Fibroblast of villous mesenchyme (primary cell): Measurements from ENCODE around the gene SHISA6. TPM values are rescaled to one million over a fixed set of nuclear protein-coding genes. Genes with fewer than 3 reads are reported as not detected.

Source experiments
- DNase-seq: peaks from one replicate; pipeline ENCODE4 v3.0.0-alpha.2; 2010; ENCODE audit warnings: low read depth
- H3K4me3 ChIP-seq: 2 replicates; pipeline ENCODE4 v1.5.1; 2011; ENCODE audit warnings: low read depth, mild to moderate bottlenecking, low read length
- CTCF ChIP-seq: IDR thresholded peaks from 2 replicates; pipeline ENCODE4 v1.5.1; 2012; ENCODE audit warnings: low read depth, mild to moderate bottlenecking, low read length; ENCODE audit not compliant: insufficient read depth
- total RNA-seq: library from RNA; depleted of rRNA; stranded (reverse); fragments of >200 nt; gene quantifications from 2 replicates; pipeline ENCODE4 v1.2.3, GENCODE V29; 2012

Gene SHISA6
- total RNA-seq, 1 donor, result not detected

GRCh38 chr17:11276486-11276885, 35.5 kb downstream of the SHISA6 start:
- H3K4me3 ChIP-seq, result no peak overlapping the region
- DNase-seq, result no peak
- TF ChIP-seq CTCF, result no peak

GRCh38 chr17:11278186-11278991, 37.4 kb downstream of the SHISA6 start:
- DNase-seq, result no peak
- no peak for TF ChIP-seq CTCF
- H3K4me3 ChIP-seq, result no peak overlapping the region

- TF ChIP-seq CTCF, result no peak
Measured at GRCh38 chr17:11278992-11279270, 37.9 kb downstream of the SHISA6 start.

GRCh38 chr17:11279776-11280344, 38.8 kb downstream of the SHISA6 start:
- no peak for DNase-seq
- TF ChIP-seq CTCF, result no peak
- H3K4me3 ChIP-seq, result no peak overlapping the region

More at GRCh38 chr17:11278992-11279270, 37.9 kb downstream of the SHISA6 start:
- no peak overlapping the region for H3K4me3 ChIP-seq
- no peak for DNase-seq

- no peak overlapping the region for H3K4me3 ChIP-seq
- DNase-seq, result no peak
- TF ChIP-seq CTCF, result no peak
Measured at GRCh38 chr17:11282586-11282985, 41.6 kb downstream of the SHISA6 start.

GRCh38 chr17:11284811-11285210, 43.8 kb downstream of the SHISA6 start:
- TF ChIP-seq CTCF, result no peak
- no peak overlapping the region for H3K4me3 ChIP-seq
- DNase-seq, result no peak

GRCh38 chr17:11285946-11286345, 44.9 kb downstream of the SHISA6 start:
- TF ChIP-seq CTCF, result no peak
- no peak for DNase-seq
- no peak overlapping the region for H3K4me3 ChIP-seq
